G401 (cell line): ENCODE data around the gene IGFL2. TPM values are rescaled to one million over a fixed set of nuclear protein-coding genes. Genes with fewer than 3 reads are reported as not detected.
"Not testable (repeated sequence)": the region's sequence is repeated elsewhere in the genome, so short reads cannot be mapped to it uniquely, and the experiment has no call there.

ENCODE experiments used
- DNase-seq: peaks from one replicate; pipeline ENCODE4 v3.0.0-alpha.2; 2015; ENCODE audit warnings: low spot score
- in situ Hi-C: cut with HindIII; loops from 2 replicates; pipeline ENCODE4 v1.10.0; 2016; ENCODE audit warnings: low sequenced_read_pairs, mixed read lengths
- total RNA-seq: library from RNA; depleted of rRNA; stranded (reverse); fragments of >200 nt; shearing (Covaris generic); gene quantifications from 2 replicates; pipeline ENCODE4 v1.2.3, GENCODE V29; 2014

IGFL2 gene
- total RNA-seq, 1 experiment from 2014 or later, result 0.47 TPM

GRCh38 chr19:46184775-46185710 lies 37.0 kb downstream of the IGFL2 start:
- DNase-seq, in situ Hi-C loops: not testable (repeated sequence)

- DNase-seq, result no peak
- in situ Hi-C loops, result no loop called here
These were observed 38.2 kb downstream of the IGFL2 start for GRCh38 chr19:46186101-46186716.

- in situ Hi-C loops, result no loop called here
- DNase-seq, result no peak
These were observed 38.7 kb downstream of the IGFL2 start for GRCh38 chr19:46186717-46187101.

- no peak for DNase-seq
- in situ Hi-C loops, result no loop called here
These were observed 42.2 kb downstream of the IGFL2 start for GRCh38 chr19:46189971-46190888.

DNA sequence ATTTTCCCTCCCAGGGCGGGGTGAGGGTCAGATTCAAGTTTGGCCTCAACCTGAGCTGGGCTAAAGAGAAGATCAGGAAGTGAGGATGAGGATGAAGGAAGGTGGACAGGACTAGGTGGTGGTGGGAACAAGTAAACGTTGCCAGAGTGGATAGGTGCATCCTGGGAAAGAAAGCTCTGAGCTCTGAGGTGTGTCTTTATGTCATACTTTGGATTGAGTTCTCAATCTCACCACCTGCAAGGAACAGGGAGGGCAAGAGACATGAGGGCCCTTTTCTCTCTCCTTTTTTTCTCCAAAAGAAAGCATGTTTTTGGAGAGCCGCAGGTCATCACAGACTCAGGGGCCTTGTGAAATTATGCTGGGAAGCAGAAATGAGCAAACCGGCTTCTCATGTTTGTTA lies 43.3 kb downstream of the IGFL2 start:
- in situ Hi-C loops, result no loop called here
- DNase-seq, result no peak

- in situ Hi-C loops, result no loop called here
- DNase-seq, result no peak
These were observed 43.9 kb downstream of the IGFL2 start for GRCh38 chr19:46191972-46192371.

DNA sequence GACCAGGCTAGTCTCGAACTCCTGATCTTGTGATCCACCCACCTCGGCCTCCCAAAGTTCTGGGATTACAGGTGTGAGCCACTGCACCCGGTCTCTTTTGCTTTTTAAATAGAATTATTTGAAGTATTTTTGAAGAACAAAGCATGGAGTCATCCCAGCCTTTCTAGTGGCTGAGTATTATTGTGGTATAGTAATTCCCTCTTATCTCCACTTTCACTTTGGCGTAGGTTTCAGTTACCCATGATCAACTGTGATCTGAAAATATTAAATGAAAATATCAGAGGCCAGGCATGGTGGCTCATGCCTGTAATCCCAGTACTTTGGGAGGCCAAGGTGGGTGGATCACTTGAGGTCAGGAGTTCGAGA lies 44.6 kb downstream of the IGFL2 start:
- in situ Hi-C loops, DNase-seq: not testable (repeated sequence)

DNA sequence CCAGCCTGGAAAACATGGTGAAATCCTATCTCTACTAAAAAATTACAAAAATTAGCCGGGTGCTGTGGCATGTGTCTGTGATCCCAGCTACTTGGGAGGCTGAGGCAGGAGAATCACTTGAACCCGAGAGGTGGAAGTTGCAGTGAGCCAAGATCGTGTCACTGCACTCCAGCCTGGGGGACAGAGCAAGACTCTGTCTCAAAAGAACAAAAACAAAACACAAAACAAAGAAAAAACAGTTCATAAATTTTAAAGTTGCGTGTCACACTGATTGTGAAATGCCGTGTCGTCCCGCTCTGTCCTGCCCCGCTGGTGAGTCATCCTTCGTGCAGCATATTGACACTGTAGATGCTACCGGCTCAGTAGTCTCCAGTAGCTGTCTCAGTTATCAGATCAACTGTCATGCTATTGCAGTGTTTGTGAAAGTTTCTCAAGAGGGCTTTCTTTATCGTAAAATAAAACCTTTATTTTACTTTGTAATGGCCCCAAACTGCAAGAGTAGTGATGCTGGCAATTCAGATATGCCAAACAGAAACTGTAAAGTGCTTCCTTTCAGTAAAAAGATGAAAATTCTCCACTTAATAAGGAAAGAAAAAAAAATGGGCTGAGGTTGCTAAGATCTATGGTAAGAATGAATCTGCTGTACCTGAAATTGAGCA lies 45.1 kb downstream of the IGFL2 start:
- in situ Hi-C loops, result no loop called here
- no peak for DNase-seq

GRCh38 chr19:46193678-46194077 lies 45.6 kb downstream of the IGFL2 start:
- in situ Hi-C loops, result no loop called here
- no peak for DNase-seq

GRCh38 chr19:46195104-46195503 lies 47.1 kb downstream of the IGFL2 start:
- no peak for DNase-seq
- in situ Hi-C loops, result no loop called here

DNA sequence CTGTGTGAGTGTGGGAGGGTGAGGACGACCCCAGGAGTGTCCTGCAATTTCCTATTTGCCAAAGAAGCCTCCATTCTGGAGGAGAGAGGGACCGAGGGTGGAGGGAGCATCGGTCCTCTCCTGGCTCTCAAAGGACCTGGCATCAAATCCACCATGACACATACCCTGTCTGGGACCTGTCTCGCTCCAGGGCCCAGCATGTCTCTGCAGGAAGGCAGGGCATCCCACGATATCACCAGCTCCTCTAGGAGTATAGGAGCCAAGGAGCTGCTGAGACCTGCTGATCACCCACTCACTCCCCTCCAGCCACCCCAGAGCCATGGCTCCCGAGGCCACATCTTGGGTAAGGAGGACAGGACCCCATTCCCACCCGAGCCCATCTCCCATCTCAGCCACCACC lies 47.9 kb downstream of the IGFL2 start:
- DNase-seq, in situ Hi-C loops: not testable (repeated sequence)

DNA sequence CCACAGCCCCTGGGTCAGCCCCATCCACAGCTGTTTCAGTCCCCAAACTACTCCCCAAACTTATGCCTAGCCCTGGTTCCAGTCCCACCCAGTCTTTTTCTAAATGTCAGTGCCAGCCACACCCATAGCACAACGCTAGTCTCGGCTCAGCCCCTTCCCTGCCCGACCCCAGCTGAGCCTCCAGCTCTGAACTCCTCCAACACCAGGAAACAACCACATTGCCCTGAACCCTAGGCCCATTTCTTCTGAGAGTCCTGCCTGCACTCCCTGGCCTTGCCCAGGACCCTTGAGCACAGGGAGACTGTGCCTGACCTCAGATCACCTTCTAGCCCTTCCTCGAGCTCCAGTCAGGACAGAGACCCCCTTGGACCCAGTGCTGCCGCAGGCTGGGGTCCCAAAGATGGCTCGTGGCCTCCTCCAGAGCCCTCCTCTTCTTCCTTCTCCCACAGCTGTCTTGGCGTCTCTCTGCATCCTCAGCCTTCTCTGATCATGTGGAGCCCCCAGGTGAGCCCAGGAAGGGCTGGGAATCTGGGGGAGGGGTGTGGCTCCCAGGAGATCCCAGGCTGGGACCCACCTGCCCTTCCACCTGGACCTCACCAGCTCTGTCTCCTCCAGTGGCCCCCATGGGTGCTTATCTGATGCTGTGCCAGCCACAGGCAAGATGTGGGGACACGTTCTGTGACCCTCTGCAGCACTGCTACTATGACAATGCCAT lies 48.5 kb downstream of the IGFL2 start:
- in situ Hi-C loops, result no loop called here
- no peak for DNase-seq

DNA sequence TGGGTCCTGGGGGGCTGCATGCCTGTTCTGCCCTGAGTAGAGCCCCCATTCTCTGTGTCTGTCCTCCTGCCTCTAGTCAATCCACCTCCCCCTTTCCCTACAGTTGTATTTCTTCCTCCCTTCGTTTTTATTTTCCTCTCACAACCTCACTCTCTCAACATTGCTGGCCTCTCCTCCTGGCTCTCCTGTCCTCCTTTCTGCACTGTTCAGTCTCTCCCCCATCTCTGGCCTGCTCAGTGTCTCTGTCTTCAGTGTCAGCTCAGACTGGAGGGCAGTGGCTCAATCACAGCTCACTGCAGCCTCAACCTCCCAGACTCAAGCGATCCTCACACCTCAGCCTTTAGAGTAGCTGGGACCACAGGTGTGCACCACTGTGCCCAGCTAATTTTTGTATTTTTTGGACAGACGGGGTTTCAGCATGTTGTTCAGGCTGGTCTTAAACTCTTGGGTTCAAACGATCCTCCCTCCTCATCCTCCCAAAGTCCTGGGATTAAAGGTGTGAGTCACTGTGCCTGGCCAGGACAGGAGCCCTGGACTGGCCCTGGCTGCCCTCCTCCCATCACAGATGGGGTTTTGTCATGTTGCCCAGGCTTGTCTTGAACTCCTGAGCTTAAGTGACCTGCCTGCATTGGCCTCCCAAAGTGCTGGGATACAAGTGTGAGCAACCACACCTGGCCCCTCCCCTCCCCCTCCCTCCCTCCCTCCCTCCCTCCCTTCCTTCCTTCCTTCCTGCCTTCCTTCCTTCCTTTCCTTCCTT lies 49.5 kb downstream of the IGFL2 start:
- no peak for DNase-seq
- in situ Hi-C loops, result no loop called here

DNA sequence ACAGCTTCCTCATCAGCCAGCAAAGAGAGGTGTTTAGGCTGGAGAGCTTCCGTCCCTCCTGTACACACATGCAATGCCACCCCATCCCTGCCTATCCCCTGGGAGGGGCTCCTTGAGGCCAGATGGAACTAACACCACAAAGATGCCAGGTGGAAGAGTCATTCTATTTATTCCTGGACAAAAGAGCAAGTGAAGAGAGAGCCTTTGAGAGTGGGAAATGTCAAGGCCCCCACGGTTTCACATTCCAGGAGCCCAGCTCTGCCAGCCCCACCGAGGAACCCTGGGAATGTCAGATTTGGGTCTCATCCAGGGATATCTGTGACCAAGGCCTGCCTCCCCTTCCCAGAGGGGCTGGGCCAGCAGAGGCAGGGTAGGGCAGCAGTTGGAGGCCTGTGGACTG lies 50.7 kb downstream of the IGFL2 start:
- in situ Hi-C loops, result no loop called here
- DNase-seq, result no peak

- in situ Hi-C loops, result no loop called here
- no peak for DNase-seq
These were observed 53.6 kb downstream of the IGFL2 start for GRCh38 chr19:46201454-46202310.

DNA sequence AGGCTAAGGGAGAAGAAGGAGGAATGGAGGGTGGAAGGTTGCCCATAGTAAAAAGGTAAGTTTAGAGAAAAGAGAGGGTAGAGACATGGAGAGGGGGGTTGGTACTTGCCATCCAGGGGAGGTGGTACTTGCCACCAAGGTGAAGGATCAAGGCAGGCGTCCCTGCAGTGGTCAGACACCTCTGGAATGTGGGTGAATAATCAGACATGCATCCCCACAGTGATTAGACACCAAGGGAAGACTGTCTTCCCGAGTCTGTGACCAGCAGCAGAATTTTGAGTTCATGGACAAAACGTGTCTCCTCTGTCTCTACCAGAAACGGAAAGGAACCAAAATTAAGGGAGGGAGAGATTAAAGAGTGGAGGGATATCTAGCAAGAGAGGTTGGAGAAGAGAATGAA lies 54.4 kb downstream of the IGFL2 start:
- in situ Hi-C loops, result no loop called here
- no peak for DNase-seq
